GM23338 (cell line): ENCODE data around the gene ABCF1. TPM values are rescaled to one million over a fixed set of nuclear protein-coding genes. Genes with fewer than 3 reads are reported as not detected.

ENCODE experiments used
- ATAC-seq: fragments of 200-7000 bp; cut with Tn5 transposase; 3 replicates; pipeline ENCODE4 v1.9.1; 2020
- DNase-seq: peaks from one replicate; pipeline ENCODE4 v3.0.0-alpha.2; 2015; ENCODE audit warnings: low spot score
- H2AFZ ChIP-seq: fragments of 200-600 bp; sonication (generic); 2 replicates; pipeline ENCODE4 v1.8.0; 2016; ENCODE audit warnings: antibody characterized with exemption, mild to moderate bottlenecking, moderate library complexity
- H3F3A ChIP-seq: fragments of 200-600 bp; sonication (generic); replicated peaks from 2 replicates; pipeline ENCODE4 v1.8.0; 2017; ENCODE audit warnings: antibody characterized with exemption, mixed run types, low read depth
- H3K27ac ChIP-seq: fragments of 200-600 bp; sonication (generic); 2 replicates; pipeline ENCODE4 v1.6.1; 2016; ENCODE audit warnings: low read depth
- H3K27me3 ChIP-seq: fragments of 200-600 bp; sonication (generic); 2 replicates; pipeline ENCODE4 v1.8.0; 2016; ENCODE audit warnings: mild to moderate bottlenecking, mixed run types, moderate library complexity; ENCODE audit not compliant: insufficient read depth
- H3K36me3 ChIP-seq: fragments of 200-600 bp; sonication (generic); 2 replicates; pipeline ENCODE4 v1.8.0; 2016; ENCODE audit warnings: mild to moderate bottlenecking; ENCODE audit not compliant: insufficient read depth
- H3K4me1 ChIP-seq: fragments of 200-600 bp; sonication (generic); 2 replicates; pipeline ENCODE4 v1.8.0; 2016; ENCODE audit warnings: mild to moderate bottlenecking, moderate library complexity; ENCODE audit not compliant: insufficient read depth
- H3K4me2 ChIP-seq: fragments of 200-600 bp; sonication (generic); 2 replicates; pipeline ENCODE4 v1.7.1; 2017; ENCODE audit warnings: mixed run types
- H3K4me3 ChIP-seq: fragments of 200-600 bp; sonication (generic); 2 replicates; pipeline ENCODE4 v1.6.1; 2016; ENCODE audit warnings: mixed run types
- H3K79me2 ChIP-seq: fragments of 200-600 bp; sonication (generic); replicated peaks from 2 replicates; pipeline ENCODE4 v1.8.0; 2017; ENCODE audit warnings: mild to moderate bottlenecking; ENCODE audit not compliant: insufficient read depth
- H3K9me2 ChIP-seq: fragments of 200-600 bp; sonication (generic); 2 replicates; pipeline ENCODE4 v1.8.0; 2017; ENCODE audit not compliant: insufficient read depth
- H4K20me1 ChIP-seq: fragments of 200-600 bp; sonication (generic); replicated peaks from 2 replicates; pipeline ENCODE4 v1.8.0; 2017; ENCODE audit warnings: mild to moderate bottlenecking; ENCODE audit not compliant: insufficient read depth
- H3K27ac Mint-ChIP-seq: 2 replicates; pipeline ENCODE4 v1.8.0; 2020; ENCODE audit warnings: inconsistent platforms, mild to moderate bottlenecking, moderate library complexity, mixed read lengths
- H3K27me3 Mint-ChIP-seq: 3 replicates; pipeline ENCODE4 v1.8.0; 2022; ENCODE audit warnings: low read depth, mild to moderate bottlenecking, moderate library complexity, mixed read lengths, inconsistent platforms; ENCODE audit not compliant: insufficient read depth, poor library complexity
- H3K36me3 Mint-ChIP-seq: 3 replicates; pipeline ENCODE4 v1.8.0; 2021; ENCODE audit warnings: low read depth, mild to moderate bottlenecking, inconsistent platforms, moderate library complexity, mixed read lengths
- H3K4me1 Mint-ChIP-seq: 3 replicates; pipeline ENCODE4 v1.8.0; 2020; ENCODE audit warnings: mild to moderate bottlenecking, inconsistent platforms, mixed read lengths
- H3K4me3 Mint-ChIP-seq: 3 replicates; pipeline ENCODE4 v1.8.0; 2021; ENCODE audit warnings: moderate library complexity, mild to moderate bottlenecking, inconsistent platforms, mixed read lengths
- H3K9me3 Mint-ChIP-seq: 3 replicates; pipeline ENCODE4 v1.8.0; 2020; ENCODE audit warnings: moderate library complexity, mild to moderate bottlenecking, inconsistent platforms, mixed read lengths
- CREB1 ChIP-seq: fragments of 250-450 bp; sonication (Bioruptor Pico); IDR thresholded peaks from 2 replicates; pipeline ENCODE4 v1.5.0; 2020; ENCODE audit warnings: low read depth, mild to moderate bottlenecking, moderate library complexity
- ETS1 ChIP-seq: IDR thresholded peaks from 2 replicates; pipeline ENCODE4 v1.6.1; 2016; ENCODE audit warnings: antibody characterized with exemption
- EZH2 ChIP-seq: fragments of 200-600 bp; sonication (generic); IDR thresholded peaks from one replicate; pipeline ENCODE4 v1.8.0; 2017; ENCODE audit warnings: antibody characterized with exemption, mild to moderate bottlenecking, low read depth; ENCODE audit not compliant: unreplicated experiment
- NANOG ChIP-seq: IDR thresholded peaks from 2 replicates; pipeline ENCODE4 v1.6.1; 2016; ENCODE audit warnings: antibody characterized with exemption, borderline replicate concordance
- POLR2AphosphoS5 ChIP-seq: IDR thresholded peaks from 2 replicates; pipeline ENCODE4 v1.6.1; 2016; ENCODE audit warnings: antibody characterized with exemption, low read depth
- ZNF462 ChIP-seq: fragments of 250-450 bp; sonication (Bioruptor Pico); IDR thresholded peaks from 2 replicates; pipeline ENCODE4 v1.5.0; 2020; ENCODE audit warnings: mild to moderate bottlenecking, moderate library complexity
- polyA plus RNA-seq: library from polyadenylated mRNA; unstranded; fragments of >200 nt; fragmentation: Nextera tagmentation; extraction: Ambion mirVana; gene quantifications from 2 replicates; pipeline ENCODE4 v1.2.1, GENCODE V29; 2016
- total RNA-seq: library from RNA; depleted of rRNA; stranded (reverse); fragments of >200 nt; shearing (Covaris generic); gene quantifications from 2 replicates; pipeline ENCODE4 v1.2.3, GENCODE V29; 2014

Gene ABCF1
- total and polyA plus RNA-seq, 2 experiments from 2014 or later: 92.6 to 244 TPM

- H3K79me2 ChIP-seq: peaks cover 46% of the 10 kb centered on the region
- Mint-ChIP-seq H3K27me3 (peaks cover 19% of the 10 kb centered on the region), H3K4me1 (peaks cover 12% of the 10 kb centered on the region), H3K36me3 (peaks cover 56% of the 10 kb centered on the region), H3K27ac (peak within 1 kb of the TSS; percentile 98), H3K4me3 (peak within 1 kb of the TSS; percentile 98), H3K9me3 (peaks cover 3% of the 10 kb centered on the region; the same call in 1 of the 3 replicates)
- H3F3A ChIP-seq: peaks cover 23% of the 10 kb centered on the region; the same call in 1 of the 2 replicates
- H4K20me1 ChIP-seq: peaks cover 20% of the 10 kb centered on the region
- ATAC-seq (peak; percentile 85), DNase-seq (peak; percentile 98)
- H3K4me2 ChIP-seq: peak within 1 kb of the TSS; percentile 80
- H3K4me1 ChIP-seq: peaks cover 9% of the 10 kb centered on the region; the same call in 1 of the 2 replicates
- H3K27me3 ChIP-seq: no peaks in the 10 kb centered on the region
- H3K27ac ChIP-seq: peak within 1 kb of the TSS; percentile 94
- H3K4me3 ChIP-seq: peak within 1 kb of the TSS; percentile 65
- no peaks in the 10 kb centered on the region for H3K9me2 ChIP-seq
- TF ChIP-seq NANOG: no peak
- TF ChIP-seq POLR2AphosphoS5: peak; percentile 59
- peak; percentile 95 for TF ChIP-seq CREB1
- no peak for TF ChIP-seq EZH2
- H2AFZ ChIP-seq: peak within 1 kb of the TSS; percentile 98
- H3K36me3 ChIP-seq: no peaks in the 10 kb centered on the region; the same call in 1 of the 2 replicates
Observed at GRCh38 chr6:30556066-30556905, 15.0 kb upstream of the ABCF1 start, which contains the start of gene GNL1. Gene GNL1, minus strand, starts transcription at chr6:30556489. Its CDS starts 286 bp downstream, at chr6:30556203.

- no peaks in the 10 kb centered on the region for H3K9me2 ChIP-seq
- H3K4me1 ChIP-seq: peaks cover 9% of the 10 kb centered on the region; the same call in 1 of the 2 replicates
- peak within 1 kb of the TSS; percentile 94 for H3K27ac ChIP-seq
- DNase-seq: peak; percentile 98
- peaks cover 55% of the 10 kb centered on the region for H3K36me3 Mint-ChIP-seq
- peak within 1 kb of the TSS; percentile 98 for H2AFZ ChIP-seq
- H3K36me3 ChIP-seq: no peaks in the 10 kb centered on the region
- no peaks in the 10 kb centered on the region for H3K27me3 ChIP-seq
- H3K27me3 Mint-ChIP-seq: peaks cover 22% of the 10 kb centered on the region
- TF ChIP-seq POLR2AphosphoS5: peak; percentile 95
- TF ChIP-seq ZNF462: no peak
- TF ChIP-seq CREB1: peak; percentile 95
- peak; percentile 77 for TF ChIP-seq ETS1
- peaks cover 46% of the 10 kb centered on the region for H3K79me2 ChIP-seq
- peaks cover 24% of the 10 kb centered on the region; the same call in 1 of the 2 replicates for H3F3A ChIP-seq
- peak; percentile 70 for ATAC-seq
- peaks cover 26% of the 10 kb centered on the region for H4K20me1 ChIP-seq
- peak within 1 kb of the TSS; percentile 98 for H3K27ac Mint-ChIP-seq
- peak within 1 kb of the TSS; percentile 65 for H3K4me3 ChIP-seq
- H3K4me1 Mint-ChIP-seq: peaks cover 12% of the 10 kb centered on the region
- H3K4me3 Mint-ChIP-seq: peak within 1 kb of the TSS; percentile 98
- H3K9me3 Mint-ChIP-seq: peaks cover 3% of the 10 kb centered on the region; the same call in 1 of the 3 replicates
- peak within 1 kb of the TSS; percentile 80 for H3K4me2 ChIP-seq
Observed at GRCh38 chr6:30556906-30557682, 14.1 kb upstream of the ABCF1 start, which contains the start of gene PRR3. Gene PRR3, plus strand, starts transcription at chr6:30557295. Its CDS starts 50 bp downstream, at chr6:30557345.
